ENCODE data around the gene ZC2HC1C.

- TF ChIP-seq POLR2A (IDR thresholded peaks at IDR 0.05; ENCODE audit: low read depth, low read length) = no peak
- no peak for TF ChIP-seq POLR2AphosphoS5 (IDR thresholded peaks at IDR 0.05; ENCODE audit: low read depth, low read length)
Measured at GRCh38 chr14:75069811-75070145, 337 bp downstream of the ZC2HC1C start.
